LNCAP (cell line): ENCODE data around the gene RNASEH2A.

Experiments used
- CTCF ChIP-seq: fragments of 450-650 bp; IDR thresholded peaks from 2 replicates; pipeline ENCODE4 v1.5.1; 2017; ENCODE audit warnings: mild to moderate bottlenecking

The RNASEH2A gene

GRCh38 chr19:12821761-12822160 lies 15.4 kb downstream of the RNASEH2A start:
- TF ChIP-seq CTCF = no peak

GRCh38 chr19:12825254-12826131 lies 19.1 kb downstream of the RNASEH2A start:
- peak; percentile 51; the same call in 1 of the 2 replicates for TF ChIP-seq CTCF

GRCh38 chr19:12828494-12828893 lies 22.1 kb downstream of the RNASEH2A start:
- TF ChIP-seq CTCF = no peak

- TF ChIP-seq CTCF = no peak
Measured at GRCh38 chr19:12833418-12833737, 27.0 kb downstream of the RNASEH2A start.

- TF ChIP-seq CTCF = no peak
Measured at GRCh38 chr19:12833738-12834565, 27.6 kb downstream of the RNASEH2A start.

DNA sequence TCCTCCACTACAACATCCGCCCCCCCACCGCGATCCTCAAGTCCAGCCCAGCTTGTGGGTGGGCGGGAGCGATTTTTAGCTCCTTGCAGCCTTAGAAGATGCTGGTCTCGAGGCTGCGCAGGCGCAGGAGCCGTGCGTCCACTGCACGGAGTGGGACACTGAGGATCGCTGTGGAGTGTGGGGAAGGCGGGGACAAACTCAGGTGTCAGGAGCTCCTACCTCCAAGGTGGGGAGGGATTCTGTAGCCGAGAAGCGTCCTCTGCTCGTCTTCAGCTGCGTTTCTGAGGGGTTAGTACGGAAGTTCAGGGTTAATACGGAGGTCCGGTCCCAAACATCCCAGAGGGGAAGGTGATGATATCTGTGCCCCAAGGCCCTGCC lies 28.2 kb downstream of the RNASEH2A start, which contains the start of gene RTBDN:
TSS of gene RTBDN (minus strand) at position 14 of the 378 bp plus-strand sequence. CDS start 4,600 bp downstream, outside the sequence.
- no peak for TF ChIP-seq CTCF

- no peak for TF ChIP-seq CTCF
Measured at GRCh38 chr19:12834976-12835757, 28.8 kb downstream of the RNASEH2A start.
